Subcutaneous abdominal adipose tissue (tissue), 5 donors: ENCODE measurements around the gene TOLLIP.
A peak's percentile ranks its signal among the peaks of the same experiment; 100 is the strongest.

Experiments
- H3K27ac ChIP-seq: one replicate; pipeline ENCODE4 v1.7.0; 2013; ENCODE audit warnings: low read depth, mild to moderate bottlenecking, inconsistent platforms, low read length, moderate library complexity
- H3K27me3 ChIP-seq, 5 donors: one replicate each; pipeline ENCODE4 v1.7.0; 2013; ENCODE audit warnings: low read length in 5 of 5, inconsistent platforms in 1 of 5; ENCODE audit not compliant: control insufficient read depth in 5 of 5, insufficient read depth in 4 of 5
- H3K36me3 ChIP-seq, 5 donors: one replicate each; pipeline ENCODE4 v1.7.0; 2013; ENCODE audit warnings: low read length in 5 of 5; ENCODE audit not compliant: control insufficient read depth in 5 of 5, insufficient read depth in 5 of 5
- H3K4me1 ChIP-seq, 5 donors: one replicate each; pipeline ENCODE4 v1.7.0; 2013; ENCODE audit warnings: low read length in 5 of 5, mild to moderate bottlenecking in 3 of 5, moderate library complexity in 1 of 5; ENCODE audit not compliant: control insufficient read depth in 5 of 5, insufficient read depth in 5 of 5
- H3K4me3 ChIP-seq, 5 donors: one replicate each; pipeline ENCODE4 v1.7.0; 2013; ENCODE audit warnings: low read length in 5 of 5, low read depth in 1 of 5
- H3K9ac ChIP-seq, 5 donors: one replicate each; pipeline ENCODE4 v1.7.0; 2013; ENCODE audit warnings: low read length in 5 of 5, mild to moderate bottlenecking in 4 of 5, moderate library complexity in 3 of 5
- H3K9me3 ChIP-seq, 5 donors: one replicate each; pipeline ENCODE4 v1.7.0; 2013; ENCODE audit warnings: low read length in 5 of 5; ENCODE audit not compliant: control insufficient read depth in 5 of 5
- donor health status: healthy.
- donor health status: healthy.
- donor health status: healthy.
- donor health status: healthy.
- donor health status: healthy.

TOLLIP gene

DNA sequence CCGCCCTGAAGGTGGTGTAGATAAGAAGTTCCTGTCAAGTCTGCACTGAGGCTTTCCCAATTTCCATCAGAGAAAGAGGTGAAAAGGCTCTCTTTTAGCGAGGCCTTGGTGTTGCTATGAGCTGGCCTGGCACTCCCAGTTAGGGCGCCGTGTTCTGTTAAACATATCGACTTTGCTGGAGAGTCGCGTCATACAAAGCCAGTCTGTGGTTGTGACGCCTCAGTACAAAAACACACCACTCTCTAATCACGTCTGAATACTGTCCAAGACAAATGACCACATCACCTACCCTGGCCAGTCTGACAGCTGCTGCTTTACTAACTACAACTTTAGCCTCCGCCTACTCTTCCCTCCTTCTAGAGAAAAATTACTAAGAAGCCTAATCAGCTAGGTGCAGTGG is 8.0 kb upstream of the TOLLIP start:
- peaks cover 0 to 8% (median 0%) of the 10 kb centered on the region in 5 donors for H3K4me1 ChIP-seq
- no peak overlapping the region for H3K4me3 ChIP-seq
- no peak overlapping the region for H3K27ac ChIP-seq
- H3K36me3 ChIP-seq, result no peaks in the 10 kb centered on the region
- H3K27me3 ChIP-seq, result no peaks in the 10 kb centered on the region
- no peak overlapping the region for H3K9ac ChIP-seq
- no peaks in the 10 kb centered on the region for H3K9me3 ChIP-seq

DNA sequence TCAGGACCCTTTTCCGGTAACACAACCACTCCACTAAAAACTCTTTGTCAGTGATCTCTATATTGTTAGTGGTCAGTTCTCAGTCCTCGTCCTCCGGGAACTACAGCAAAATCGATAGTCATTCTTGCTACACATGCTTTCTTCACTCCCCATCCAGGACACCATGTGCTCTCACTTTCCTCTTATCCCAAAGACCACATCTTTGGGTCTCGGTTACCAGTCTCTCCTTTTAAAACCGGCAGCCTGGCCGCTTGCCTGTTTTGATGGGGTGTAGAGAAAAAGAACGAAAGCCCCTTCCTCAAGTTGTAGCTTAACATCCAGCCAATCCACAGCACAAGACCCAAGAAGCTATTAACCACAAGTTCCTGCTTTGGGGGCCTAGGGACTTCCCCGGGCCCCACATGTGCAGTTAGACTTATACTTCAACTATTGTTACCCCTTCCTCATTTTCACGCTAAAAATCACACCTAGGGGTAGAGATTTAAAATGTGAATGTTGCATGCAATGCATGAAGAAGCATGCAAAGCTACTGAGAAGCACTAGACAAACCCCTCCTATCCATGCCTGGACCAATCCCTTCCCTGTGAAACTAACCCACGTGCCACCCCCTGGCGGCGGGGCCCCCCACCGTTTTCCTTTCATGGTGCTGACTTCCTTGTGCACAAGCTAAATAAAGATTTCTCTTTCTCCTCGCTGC is 1.5 kb upstream of the TOLLIP start:
- Histone ChIP-seq H3K4me3 (peak overlapping the region; percentile 60 to 89 (median 75)), H3K27me3 (no peaks in the 10 kb centered on the region), H3K9me3 (peaks cover 3 to 11% (median 8%) of the 10 kb centered on the region in 5 donors), H3K27ac (no peak overlapping the region), H3K36me3 (peaks cover 0 to 8% (median 0%) of the 10 kb centered on the region in 5 donors), H3K9ac (peak overlapping the region in 2 of 5 donors; percentile 66 to 88), H3K4me1 (peaks cover 0 to 51% (median 34%) of the 10 kb centered on the region in 5 donors)

- Histone ChIP-seq H3K4me1 (peaks cover 1 to 51% (median 34%) of the 10 kb centered on the region in 5 donors), H3K9ac (peak overlapping the region; percentile 63 to 88 (median 74)), H3K4me3 (peak overlapping the region; percentile 60 to 89 (median 75)), H3K36me3 (peaks cover 0 to 12% (median 4%) of the 10 kb centered on the region in 5 donors), H3K27ac (peak overlapping the region; percentile 84), H3K27me3 (no peaks in the 10 kb centered on the region), H3K9me3 (peaks cover 3 to 11% (median 8%) of the 10 kb centered on the region in 5 donors)
These were observed 871 bp upstream of the TOLLIP start for GRCh38 chr11:1310318-1310687.

DNA sequence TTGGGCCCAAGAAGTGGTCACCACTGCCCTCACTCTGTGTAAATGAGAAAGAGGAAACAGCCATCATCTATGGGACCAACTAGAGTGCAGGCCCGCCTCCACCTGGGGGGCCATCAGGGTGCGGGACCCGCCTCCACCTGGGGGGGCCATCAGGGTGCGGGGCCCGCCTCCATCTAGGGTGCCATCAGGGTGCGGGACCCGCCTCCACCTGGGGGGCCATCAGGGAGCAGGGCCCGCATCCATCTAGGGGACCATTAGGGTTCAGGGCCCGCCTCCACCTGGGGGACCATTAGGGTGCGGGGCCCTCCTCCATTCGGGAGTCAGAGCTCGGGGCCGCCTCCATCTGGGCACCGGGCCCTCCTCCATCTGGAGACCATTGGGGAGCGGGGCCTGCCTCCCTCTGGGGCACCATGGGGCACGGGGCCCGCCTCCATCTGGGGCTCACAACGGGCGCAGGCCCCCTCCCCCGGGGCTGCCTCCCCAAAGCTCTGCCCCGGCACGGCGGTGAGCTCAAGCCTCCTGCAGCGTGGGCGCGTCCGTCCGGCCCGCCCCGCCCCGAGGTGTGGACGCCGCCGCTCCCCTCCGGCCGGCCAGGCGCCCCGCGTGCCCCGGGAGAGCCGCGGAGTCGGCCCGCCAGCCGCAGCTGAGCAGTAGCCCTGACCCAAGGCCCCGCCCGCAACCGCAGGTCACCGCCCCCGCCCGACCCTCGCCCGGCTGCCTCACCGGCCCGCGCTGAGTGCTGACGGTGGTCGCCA is 512 bp downstream of the TOLLIP start:
- Histone ChIP-seq H3K4me3 (peak overlapping the region; percentile 54 to 89 (median 70)), H3K27ac (peak overlapping the region; percentile 84), H3K27me3 (no peaks in the 10 kb centered on the region), H3K9ac (peak overlapping the region in 4 of 5 donors; percentile 74 to 82 (median 80)), H3K9me3 (peaks cover 3 to 11% (median 8%) of the 10 kb centered on the region in 5 donors), H3K4me1 (peaks cover 2 to 55% (median 37%) of the 10 kb centered on the region in 5 donors), H3K36me3 (peaks cover 0 to 16% (median 7%) of the 10 kb centered on the region in 5 donors)

DNA sequence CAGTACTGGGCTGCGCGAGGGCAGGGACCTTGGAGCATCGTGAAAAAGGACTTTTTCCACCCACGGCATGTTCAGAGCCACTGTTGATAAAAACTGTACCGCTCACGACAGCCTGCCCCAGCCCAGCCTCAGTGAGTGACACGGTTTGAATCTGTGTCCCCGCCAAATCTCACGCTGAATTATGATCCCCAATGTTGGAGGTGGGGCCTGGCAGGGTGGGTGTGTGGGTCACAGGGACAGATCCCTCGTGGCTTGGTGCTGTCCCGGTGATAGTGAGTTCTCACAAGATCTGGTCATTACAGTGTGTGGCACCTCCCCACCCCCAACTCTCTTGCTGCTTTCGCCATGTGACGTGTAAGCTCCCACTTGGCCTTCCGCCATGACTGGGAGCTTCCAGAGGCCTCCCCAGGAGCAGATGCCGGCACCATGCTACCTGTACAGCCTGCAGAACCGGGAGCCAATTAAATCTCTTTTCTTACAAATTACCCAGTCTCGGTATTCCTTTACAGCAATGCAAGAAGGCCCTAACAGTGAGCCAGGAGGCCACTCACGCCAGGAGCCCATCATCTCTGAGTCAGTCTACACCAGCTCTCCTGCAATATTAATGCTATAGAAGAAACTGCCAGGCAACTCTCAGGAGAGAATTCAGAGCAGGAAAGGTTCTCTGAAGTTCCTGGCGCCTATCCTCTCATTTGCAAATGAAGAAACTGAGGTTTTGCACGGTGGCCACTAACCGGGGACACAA is 1.3 kb downstream of the TOLLIP start:
- Histone ChIP-seq H3K9me3 (peaks cover 3 to 11% (median 8%) of the 10 kb centered on the region in 5 donors), H3K27me3 (no peaks in the 10 kb centered on the region), H3K27ac (peak overlapping the region; percentile 84), H3K4me3 (peak overlapping the region; percentile 54 to 89 (median 70)), H3K4me1 (peaks cover 2 to 62% (median 43%) of the 10 kb centered on the region in 5 donors), H3K36me3 (peaks cover 0 to 16% (median 7%) of the 10 kb centered on the region in 5 donors), H3K9ac (peak overlapping the region; percentile 10 to 82 (median 79))

- no peak overlapping the region for H3K27ac ChIP-seq
- H3K9ac ChIP-seq, result peak overlapping the region in 3 of 5 donors; percentile 1 to 79 (median 10)
- peaks cover 3 to 11% (median 8%) of the 10 kb centered on the region in 5 donors for H3K9me3 ChIP-seq
- peaks cover 0 to 17% (median 7%) of the 10 kb centered on the region in 5 donors for H3K36me3 ChIP-seq
- no peaks in the 10 kb centered on the region for H3K27me3 ChIP-seq
- H3K4me3 ChIP-seq, result peak overlapping the region in 1 of 5 donors; percentile 22
- peaks cover 2 to 70% (median 52%) of the 10 kb centered on the region in 5 donors for H3K4me1 ChIP-seq
These were observed 2.1 kb downstream of the TOLLIP start for GRCh38 chr11:1307163-1307870.

- H3K9me3 ChIP-seq, result peaks cover 0 to 3% (median under 1%) of the 10 kb centered on the region in 5 donors
- H3K27ac ChIP-seq, result no peak overlapping the region
- H3K9ac ChIP-seq, result peak overlapping the region in 1 of 5 donors; percentile 79
- no peaks in the 10 kb centered on the region for H3K27me3 ChIP-seq
- peaks cover 2 to 70% (median 54%) of the 10 kb centered on the region in 5 donors for H3K4me1 ChIP-seq
- H3K4me3 ChIP-seq, result peak overlapping the region in 1 of 5 donors; percentile 22
- H3K36me3 ChIP-seq, result peaks cover 0 to 17% (median 7%) of the 10 kb centered on the region in 5 donors
These were observed 3.0 kb downstream of the TOLLIP start for GRCh38 chr11:1306186-1307162.

GRCh38 chr11:1305501-1306056 is 3.9 kb downstream of the TOLLIP start:
- Histone ChIP-seq H3K9me3 (no peaks in the 10 kb centered on the region), H3K9ac (peak overlapping the region in 1 of 5 donors; percentile 23), H3K27me3 (no peaks in the 10 kb centered on the region), H3K4me1 (peaks cover 2 to 64% (median 52%) of the 10 kb centered on the region in 5 donors), H3K4me3 (no peak overlapping the region), H3K36me3 (peaks cover 0 to 21% (median 7%) of the 10 kb centered on the region in 5 donors), H3K27ac (no peak overlapping the region)
